ACHN (cell line): ENCODE results near the gene ARX.

Experiments
- DNase-seq: peaks from one replicate; pipeline ENCODE4 v3.0.0-alpha.2; 2015
- in situ Hi-C: cut with HindIII; loops from 2 replicates; pipeline ENCODE4 v1.10.0; 2017; ENCODE audit warnings: low sequenced_read_pairs, low pct_ligation_motif_present, low pct_unique_long_range_greater_than_20kb

Gene ARX

GRCh38 chrX:24961809-24962208 is 54.0 kb downstream of the ARX start:
- in situ Hi-C loops: no loop called here
- DNase-seq: no peak

GRCh38 chrX:24956828-24957227 is 58.9 kb downstream of the ARX start:
- in situ Hi-C loops: no loop called here
- DNase-seq: no peak

- in situ Hi-C loops: no loop called here
Observed at GRCh38 chrX:24955372-24955930, 60.3 kb downstream of the ARX start.

DNA sequence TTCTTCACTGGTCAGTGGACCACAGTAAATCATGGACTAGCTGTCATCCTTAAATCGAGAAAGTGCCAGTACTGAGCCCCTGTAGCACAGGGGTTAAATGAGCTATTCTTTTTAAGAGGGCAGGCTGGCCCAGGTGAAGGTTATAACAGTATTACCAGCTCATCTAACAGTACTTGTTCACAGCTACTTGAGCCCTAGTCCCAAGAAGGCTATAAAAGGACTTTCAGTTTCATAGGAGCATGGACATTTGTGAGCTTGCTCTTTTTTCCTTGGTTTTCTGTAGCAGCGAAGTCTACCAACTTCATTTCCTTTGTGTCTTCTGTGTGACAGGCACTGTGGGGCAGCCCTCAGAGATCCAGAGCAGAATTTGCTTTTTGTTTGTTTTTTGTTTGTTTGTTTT is 61.0 kb downstream of the ARX start:
- no peak for DNase-seq

More at GRCh38 chrX:24955372-24955930, 60.3 kb downstream of the ARX start:
- DNase-seq: no peak

More for the DNA sequence above, 61.0 kb downstream of the ARX start:
- in situ Hi-C loops: no loop called here
